SK-N-SH treated with all-trans-retinoic acid at 6 μM for 48 hours (cell line): Measurements from ENCODE around the gene KIF11.

Experiments used
- ESRRG ChIP-seq: fragments of 250-450 bp; sonication (Bioruptor Pico); IDR thresholded peaks from 2 replicates; pipeline ENCODE4 v1.6.1; 2021; ENCODE audit warnings: mild to moderate bottlenecking
- TF ChIP-seq, protein P1 (sequence below): fragments of 250-450 bp; sonication (Bioruptor Pico); IDR thresholded peaks from 2 replicates; pipeline ENCODE4 v1.8.0; 2020; ENCODE audit warnings: mild to moderate bottlenecking, moderate library complexity, borderline replicate concordance

GRCh38 chr10:92702301-92702916 lies 109.5 kb downstream of the KIF11 start:
- TF ChIP-seq, protein P1, sequence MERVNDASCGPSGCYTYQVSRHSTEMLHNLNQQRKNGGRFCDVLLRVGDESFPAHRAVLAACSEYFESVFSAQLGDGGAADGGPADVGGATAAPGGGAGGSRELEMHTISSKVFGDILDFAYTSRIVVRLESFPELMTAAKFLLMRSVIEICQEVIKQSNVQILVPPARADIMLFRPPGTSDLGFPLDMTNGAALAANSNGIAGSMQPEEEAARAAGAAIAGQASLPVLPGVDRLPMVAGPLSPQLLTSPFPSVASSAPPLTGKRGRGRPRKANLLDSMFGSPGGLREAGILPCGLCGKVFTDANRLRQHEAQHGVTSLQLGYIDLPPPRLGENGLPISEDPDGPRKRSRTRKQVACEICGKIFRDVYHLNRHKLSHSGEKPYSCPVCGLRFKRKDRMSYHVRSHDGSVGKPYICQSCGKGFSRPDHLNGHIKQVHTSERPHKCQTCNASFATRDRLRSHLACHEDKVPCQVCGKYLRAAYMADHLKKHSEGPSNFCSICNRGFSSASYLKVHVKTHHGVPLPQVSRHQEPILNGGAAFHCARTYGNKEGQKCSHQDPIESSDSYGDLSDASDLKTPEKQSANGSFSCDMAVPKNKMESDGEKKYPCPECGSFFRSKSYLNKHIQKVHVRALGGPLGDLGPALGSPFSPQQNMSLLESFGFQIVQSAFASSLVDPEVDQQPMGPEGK (CRISPR knock-in tag): no peak
- TF ChIP-seq ESRRG (CRISPR knock-in tag): no peak
